ENCODE data around the gene P2RX3. TPM values are rescaled to one million over a fixed set of nuclear protein-coding genes. Genes with fewer than 3 reads are reported as not detected.

P2RX3 gene
- total and polyA plus RNA-seq, 4 donors: 0.11 TPM; not detected in 3

DNA sequence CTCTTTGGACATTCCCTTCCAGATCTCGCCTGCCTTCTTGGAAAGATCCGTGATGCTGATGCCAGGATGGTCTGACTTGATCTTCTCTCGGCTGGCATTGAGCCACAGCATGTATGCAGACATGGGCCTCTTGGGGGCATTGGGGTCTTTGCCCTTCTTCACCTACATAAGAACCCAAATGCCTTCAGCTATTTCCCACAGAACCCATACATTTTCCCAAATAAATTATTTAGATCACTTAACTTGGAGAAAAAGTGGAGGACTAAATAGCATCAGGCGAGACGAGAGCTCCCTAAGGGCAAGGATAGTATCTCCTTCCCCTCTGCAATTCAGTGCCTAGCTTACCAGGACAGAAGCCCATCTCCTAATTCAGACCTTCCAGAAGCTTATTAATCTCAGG is 10.4 kb upstream of the P2RX3 start:
- Histone ChIP-seq H3K27ac (ENCODE audit: low read depth in 1 of 2, low read length in 1 of 2) (no peak overlapping the region), H3K9ac (ENCODE audit: insufficient read depth in 1 of 2, low read length in 2 of 2) (no peak overlapping the region), H3K9me3 (ENCODE audit: control insufficient read depth in 4 of 4, insufficient read depth in 3 of 4, low read length in 3 of 4) (no peaks in the 10 kb centered on the region), H3K4me1 (ENCODE audit: control insufficient read depth in 5 of 5, insufficient read depth in 5 of 5, low read length in 5 of 5) (peaks cover 0 to 25% (median 16%) of the 10 kb centered on the region in 5 donors), H3K27me3 (ENCODE audit: control insufficient read depth in 3 of 3, insufficient read depth in 3 of 3, low read length in 2 of 3) (no peaks in the 10 kb centered on the region), H3K36me3 (ENCODE audit: control insufficient read depth in 4 of 4, insufficient read depth in 4 of 4, low read length in 4 of 4) (peaks cover 6 to 66% (median 51%) of the 10 kb centered on the region in 4 donors), H3K4me3 (no peak overlapping the region)
- DNase-seq (no peak), ATAC-seq (ENCODE audit: insufficient read depth, low FRiP score) (no peak)
- TF ChIP-seq, protein P1, sequence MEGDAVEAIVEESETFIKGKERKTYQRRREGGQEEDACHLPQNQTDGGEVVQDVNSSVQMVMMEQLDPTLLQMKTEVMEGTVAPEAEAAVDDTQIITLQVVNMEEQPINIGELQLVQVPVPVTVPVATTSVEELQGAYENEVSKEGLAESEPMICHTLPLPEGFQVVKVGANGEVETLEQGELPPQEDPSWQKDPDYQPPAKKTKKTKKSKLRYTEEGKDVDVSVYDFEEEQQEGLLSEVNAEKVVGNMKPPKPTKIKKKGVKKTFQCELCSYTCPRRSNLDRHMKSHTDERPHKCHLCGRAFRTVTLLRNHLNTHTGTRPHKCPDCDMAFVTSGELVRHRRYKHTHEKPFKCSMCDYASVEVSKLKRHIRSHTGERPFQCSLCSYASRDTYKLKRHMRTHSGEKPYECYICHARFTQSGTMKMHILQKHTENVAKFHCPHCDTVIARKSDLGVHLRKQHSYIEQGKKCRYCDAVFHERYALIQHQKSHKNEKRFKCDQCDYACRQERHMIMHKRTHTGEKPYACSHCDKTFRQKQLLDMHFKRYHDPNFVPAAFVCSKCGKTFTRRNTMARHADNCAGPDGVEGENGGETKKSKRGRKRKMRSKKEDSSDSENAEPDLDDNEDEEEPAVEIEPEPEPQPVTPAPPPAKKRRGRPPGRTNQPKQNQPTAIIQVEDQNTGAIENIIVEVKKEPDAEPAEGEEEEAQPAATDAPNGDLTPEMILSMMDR (IDR thresholded peaks at IDR 0.05; ENCODE audit: control extremely low read depth, extremely low read depth): no peak
- 97% methylated on average over 5 of the region's 5 CpGs for WGBS, 2 donors

DNA sequence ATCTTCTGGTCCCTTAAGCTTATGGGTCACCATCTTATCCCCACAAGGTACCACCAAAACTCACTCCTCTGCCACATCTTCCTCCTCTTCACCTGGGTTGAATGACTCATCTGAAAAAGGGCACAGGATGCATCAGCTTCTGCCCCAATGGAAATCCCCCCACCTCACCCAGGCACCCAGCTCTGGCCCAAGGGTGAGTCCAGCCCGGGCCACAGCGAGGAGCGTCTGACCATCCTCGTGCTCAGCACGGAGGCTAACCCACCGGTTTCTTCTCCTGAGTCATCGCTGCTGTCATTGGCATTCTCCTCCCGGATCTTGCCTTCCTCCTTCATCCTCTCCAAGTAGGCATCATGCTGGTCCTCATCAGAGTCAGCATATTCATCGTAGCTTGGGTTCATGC is 8.1 kb upstream of the P2RX3 start:
- Histone ChIP-seq H3K27ac (ENCODE audit: low read depth in 1 of 2, low read length in 1 of 2) (no peak overlapping the region), H3K4me3 (no peak overlapping the region), H3K9ac (ENCODE audit: insufficient read depth in 1 of 2, low read length in 2 of 2) (no peak overlapping the region), H3K27me3 (ENCODE audit: control insufficient read depth in 3 of 3, insufficient read depth in 3 of 3, low read length in 2 of 3) (no peaks in the 10 kb centered on the region), H3K4me1 (ENCODE audit: control insufficient read depth in 5 of 5, insufficient read depth in 5 of 5, low read length in 5 of 5) (peaks cover 0 to 22% (median 16%) of the 10 kb centered on the region in 5 donors), H3K9me3 (ENCODE audit: control insufficient read depth in 4 of 4, insufficient read depth in 3 of 4, low read length in 3 of 4) (no peaks in the 10 kb centered on the region), H3K36me3 (ENCODE audit: control insufficient read depth in 4 of 4, insufficient read depth in 4 of 4, low read length in 4 of 4) (peaks cover 6 to 81% (median 55%) of the 10 kb centered on the region in 4 donors)
- 88 to 93% methylated on average over 9 of the region's 9 CpGs for WGBS, 2 donors
- no peak for DNase-seq
- TF ChIP-seq, protein P1 (IDR thresholded peaks at IDR 0.05; ENCODE audit: control extremely low read depth, extremely low read depth): no peak
- ATAC-seq (ENCODE audit: insufficient read depth, low FRiP score): no peak

DNA sequence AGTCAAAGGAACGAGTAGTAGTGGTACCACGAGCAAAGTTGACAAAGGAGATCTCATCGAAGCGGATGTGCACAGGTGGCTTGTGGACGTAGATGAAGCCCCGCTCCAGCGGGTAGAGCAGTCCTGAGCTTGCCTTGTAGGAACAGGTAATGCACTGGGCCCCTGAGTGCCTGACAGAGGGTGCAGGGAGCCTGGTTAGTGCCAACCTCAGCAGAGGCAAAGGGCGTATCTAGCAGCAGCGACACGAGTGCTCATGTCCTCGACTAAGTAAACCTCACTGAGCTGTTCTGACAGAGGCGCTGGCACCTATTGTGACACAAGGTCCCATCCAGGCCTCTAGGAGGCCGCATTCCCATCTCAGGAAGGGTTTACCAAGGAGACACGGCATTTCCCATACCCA is 6.4 kb upstream of the P2RX3 start:
- WGBS, 2 donors: 94 to 96% methylated on average over 14 of the region's 14 CpGs

More for the DNA sequence above, 6.4 kb upstream of the P2RX3 start:
- Histone ChIP-seq H3K9ac (ENCODE audit: insufficient read depth in 1 of 2, low read length in 2 of 2) (no peak overlapping the region), H3K4me1 (ENCODE audit: control insufficient read depth in 5 of 5, insufficient read depth in 5 of 5, low read length in 5 of 5) (peaks cover 0 to 17% (median 7%) of the 10 kb centered on the region in 5 donors), H3K36me3 (ENCODE audit: control insufficient read depth in 4 of 4, insufficient read depth in 4 of 4, low read length in 4 of 4) (peaks cover 6 to 73% (median 54%) of the 10 kb centered on the region in 4 donors), H3K27me3 (ENCODE audit: control insufficient read depth in 3 of 3, insufficient read depth in 3 of 3, low read length in 2 of 3) (no peaks in the 10 kb centered on the region), H3K9me3 (ENCODE audit: control insufficient read depth in 4 of 4, insufficient read depth in 3 of 4, low read length in 3 of 4) (no peaks in the 10 kb centered on the region), H3K4me3 (no peak overlapping the region), H3K27ac (ENCODE audit: low read depth in 1 of 2, low read length in 1 of 2) (no peak overlapping the region)
- TF ChIP-seq, protein P1 (IDR thresholded peaks at IDR 0.05; ENCODE audit: control extremely low read depth, extremely low read depth): no peak
- DNase-seq (no peak), ATAC-seq (ENCODE audit: insufficient read depth, low FRiP score) (no peak)

Data from lung (tissue), 12 donors.